ENCODE measurements around the gene PTBP3.

GRCh38 chr9:112285056-112285455 is 48.4 kb downstream of the PTBP3 start:
- TF ChIP-seq CTCF (tag by site-specific recombination; IDR thresholded peaks at IDR 0.05) = no peak
- TF ChIP-seq REST (tag by site-specific recombination; IDR thresholded peaks at IDR 0.05) = no peak
- TF ChIP-seq KLF16 (tag by site-specific recombination; IDR thresholded peaks at IDR 0.05) = no peak
- TF ChIP-seq KLF1 (tag by site-specific recombination; IDR thresholded peaks at IDR 0.05) = no peak
- TF ChIP-seq ZBTB10 (tag by site-specific recombination; IDR thresholded peaks at IDR 0.05) = no peak
- no peak for TF ChIP-seq YY1 (tag by site-specific recombination; IDR thresholded peaks at IDR 0.05)
- no peak for TF ChIP-seq TCF7L2 (IDR thresholded peaks at IDR 0.05; ENCODE audit: borderline replicate concordance, low read depth, low read length)
- TF ChIP-seq SP2 (tag by site-specific recombination; IDR thresholded peaks at IDR 0.05) = no peak
- TF ChIP-seq EGR2 (tag by site-specific recombination; IDR thresholded peaks at IDR 0.05; ENCODE audit: low read depth) = no peak
- TF ChIP-seq ZBTB26 (tag by site-specific recombination; optimal IDR thresholded peaks at IDR 0.05) = no peak
- TF ChIP-seq WT1 (tag by site-specific recombination; IDR thresholded peaks at IDR 0.05) = no peak
